GM12892 (cell line): ENCODE results near the gene PSTPIP1.

Source experiments
- POLR2AphosphoS5 ChIP-seq: IDR thresholded peaks from 2 replicates; pipeline ENCODE4 v1.6.1; 2011; ENCODE audit warnings: low read depth, low read length, control low read depth
- TAF1 ChIP-seq: IDR thresholded peaks from 2 replicates; pipeline ENCODE4 v1.6.1; 2011; ENCODE audit warnings: low read depth, mild to moderate bottlenecking, control low read depth, low read length, borderline replicate concordance

DNA sequence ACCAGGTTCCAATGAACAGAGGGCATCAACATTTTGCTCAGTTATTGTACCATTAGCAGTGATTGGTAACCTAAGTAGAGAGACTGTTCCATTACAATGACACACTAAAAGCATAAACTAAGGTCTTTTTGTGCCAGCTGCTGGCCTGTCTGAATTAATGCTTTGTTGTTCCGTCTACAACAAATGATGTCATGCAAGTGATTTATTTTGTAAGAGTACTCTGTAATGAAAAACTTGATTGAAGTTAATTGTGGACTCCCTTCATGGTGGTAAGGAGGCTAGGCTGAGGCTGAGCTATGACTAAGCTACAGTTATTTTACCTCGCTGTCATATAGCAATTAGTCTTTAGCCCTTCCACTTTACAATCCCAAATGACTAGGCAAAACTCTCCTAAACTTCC is 40.2 kb upstream of the PSTPIP1 start:
- TF ChIP-seq TAF1: no peak
- TF ChIP-seq POLR2AphosphoS5: no peak
